Embryonic facial prominence (tissue), 1 donor: Measurements from ENCODE around the gene TNN.

ENCODE experiments used
- DNase-seq: peaks from one replicate; pipeline ENCODE4 v3.0.0-alpha.2; 2016; ENCODE audit errors: extremely low spot score

The TNN gene

DNA sequence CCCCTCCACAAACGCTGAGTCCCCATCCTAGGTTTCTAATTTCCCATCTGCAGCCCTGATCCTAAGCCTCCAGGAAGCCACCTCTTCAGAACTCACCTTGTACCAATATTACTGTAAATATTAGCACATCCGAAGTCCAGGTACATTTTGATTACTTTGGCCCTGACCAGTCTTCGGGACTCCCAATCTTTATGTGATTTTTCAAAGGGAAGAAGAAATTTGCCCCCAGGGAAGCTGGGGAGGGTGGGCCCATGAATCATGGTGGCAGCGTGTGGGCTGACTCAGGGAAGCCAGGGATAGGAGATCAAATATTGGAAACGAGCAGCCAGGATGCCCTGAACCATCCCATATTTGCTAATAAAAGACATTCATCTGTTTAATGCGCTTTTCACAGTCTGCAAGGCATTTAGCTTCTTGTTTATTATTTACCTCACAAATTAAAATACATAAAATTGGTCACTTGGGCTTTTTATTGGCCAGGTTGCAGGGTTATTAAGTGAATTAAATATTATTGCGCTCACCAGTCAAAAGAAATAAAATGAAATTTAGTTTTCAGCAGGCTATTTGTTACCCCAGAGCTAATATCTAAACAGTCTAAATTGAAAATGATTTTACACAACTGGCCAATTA, 78.4 kb downstream of the TNN start:
- DNase-seq: no peak

DNA sequence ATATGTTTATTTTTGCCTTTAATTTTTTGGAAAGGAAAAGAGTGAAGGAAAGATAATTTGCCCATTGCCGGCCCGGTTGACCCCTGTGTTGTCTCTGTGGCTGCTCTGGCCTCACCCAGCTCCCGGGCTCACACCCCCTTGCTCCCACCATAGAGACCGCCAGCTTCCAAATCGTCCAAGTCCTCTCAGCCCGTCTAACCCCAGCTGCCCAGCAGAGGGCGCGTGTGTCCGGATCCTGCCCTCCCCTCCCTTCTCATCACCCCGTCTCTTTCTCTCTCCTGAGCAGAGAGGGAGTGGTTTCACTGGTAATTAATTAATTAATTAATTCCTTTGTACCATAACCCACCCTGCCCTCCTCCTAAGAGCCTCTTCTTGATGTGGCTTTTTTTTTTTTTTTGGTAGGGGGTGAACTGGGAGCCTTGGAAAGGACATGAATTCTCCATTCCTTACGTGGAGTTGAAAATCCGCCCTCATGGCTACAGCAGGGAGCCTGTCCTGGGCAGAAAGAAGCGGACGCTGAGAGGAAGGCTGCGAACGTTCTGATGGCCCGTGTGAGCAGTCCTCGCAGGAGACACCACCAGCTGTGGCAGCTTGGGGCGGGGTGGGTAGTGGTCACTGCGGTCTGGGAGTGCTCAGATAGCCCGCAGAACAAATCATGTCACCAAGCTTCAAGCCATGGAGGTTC, 79.0 kb downstream of the TNN start:
- no peak for DNase-seq

DNA sequence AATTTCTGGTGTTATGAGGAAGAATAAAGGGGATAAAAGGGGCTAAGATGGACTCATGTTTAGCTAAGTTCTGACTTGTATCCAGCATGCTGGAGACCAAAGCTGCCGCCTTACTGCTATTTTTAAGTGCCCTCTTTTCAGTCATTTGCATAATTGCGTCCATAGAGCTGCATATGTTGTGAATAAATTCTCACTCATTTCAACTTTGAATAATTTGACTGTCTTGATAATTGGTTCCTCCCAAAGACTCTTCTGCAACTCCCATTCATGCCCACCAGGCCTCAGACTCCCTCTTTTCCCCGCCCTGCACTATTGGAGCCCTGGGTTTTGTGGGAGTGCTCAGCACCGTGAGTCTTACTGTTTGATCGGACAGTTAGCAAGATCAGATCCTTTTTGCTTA, 79.9 kb downstream of the TNN start:
- no peak for DNase-seq

DNA sequence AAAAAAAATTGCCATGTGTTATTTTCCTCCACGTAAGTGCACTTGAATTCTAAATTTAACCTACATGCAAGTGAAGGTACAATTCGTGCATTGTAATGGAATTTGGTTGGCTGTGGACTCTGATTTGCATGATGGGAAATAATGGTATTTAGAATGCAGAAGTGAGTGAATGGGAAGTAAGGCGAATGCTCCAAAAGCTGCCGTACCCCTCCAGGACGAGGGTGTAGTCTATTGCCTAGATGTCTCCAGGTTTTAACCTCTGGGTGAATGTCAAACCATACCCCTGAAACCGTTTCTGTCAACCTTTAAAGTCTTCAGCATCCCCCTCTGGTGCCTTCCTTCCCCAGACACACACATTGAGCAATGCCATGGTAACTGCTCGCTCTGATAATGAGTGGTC, 80.4 kb downstream of the TNN start:
- no peak for DNase-seq

DNA sequence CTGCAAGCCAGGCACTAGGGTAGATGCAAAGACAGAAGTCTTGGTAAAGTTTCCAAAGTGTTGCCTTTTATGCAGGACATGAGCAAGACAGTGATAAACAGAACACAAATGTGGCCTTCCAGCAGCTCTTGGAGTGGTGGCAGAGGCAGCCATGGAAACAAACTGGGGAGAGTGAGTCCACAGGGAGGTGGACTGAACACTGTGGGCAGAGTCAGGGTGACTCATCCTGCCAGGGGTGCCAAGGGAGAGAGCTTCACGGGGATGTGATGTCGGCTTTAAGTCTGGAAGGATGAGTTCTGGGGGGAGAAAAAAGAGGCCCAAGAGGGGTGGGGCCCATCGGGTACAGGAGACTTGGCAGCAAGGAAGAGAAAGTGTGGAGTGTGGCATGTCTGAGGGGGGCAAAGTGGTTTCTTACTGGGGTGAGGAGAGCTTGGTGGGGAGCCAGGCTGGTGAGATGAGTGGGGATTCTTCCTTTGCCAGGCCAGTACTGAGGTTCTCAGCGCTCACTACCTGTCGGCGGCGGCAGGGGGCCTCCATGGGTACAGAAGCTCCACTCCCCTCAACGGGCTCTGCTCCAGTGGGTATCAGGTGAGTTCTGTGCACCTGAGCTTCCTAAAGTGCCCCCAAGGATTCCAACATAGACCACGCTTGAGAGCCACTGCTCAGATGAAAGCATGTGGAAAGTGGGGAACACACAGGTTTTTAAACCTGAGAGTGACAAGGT, 83.1 kb downstream of the TNN start:
- DNase-seq: no peak

DNA sequence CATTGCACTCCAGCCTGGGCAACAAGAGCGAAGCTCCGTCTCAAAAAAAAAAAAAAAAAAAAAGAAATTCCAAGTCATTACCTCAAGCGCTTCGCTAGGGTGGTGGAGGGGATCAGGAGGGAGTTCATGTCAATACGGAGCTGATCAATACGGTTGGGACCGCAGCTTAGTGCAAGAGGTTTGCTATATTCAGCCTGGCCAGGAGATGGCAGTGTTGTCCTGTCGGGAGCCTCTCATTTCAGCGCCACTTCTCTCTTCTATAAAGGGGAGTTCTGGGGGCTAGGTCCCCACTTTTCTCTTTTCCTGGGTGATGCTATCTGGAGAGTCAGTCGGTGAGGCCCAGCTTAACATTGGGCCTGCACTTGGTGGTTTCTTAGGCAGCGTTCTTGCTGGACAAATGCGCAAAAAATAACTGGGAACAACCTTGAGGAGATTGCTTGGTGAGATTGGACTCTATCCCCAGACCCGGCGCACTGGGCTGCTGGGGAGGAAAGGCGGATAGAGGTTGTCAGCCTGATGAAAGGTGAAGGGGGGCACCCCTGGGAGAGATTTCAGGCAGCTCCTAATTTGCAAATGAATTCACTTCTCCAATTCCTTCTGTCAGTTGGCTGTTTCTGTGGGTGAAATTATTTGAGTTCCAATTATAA, 84.5 kb downstream of the TNN start:
- no peak for DNase-seq

DNA sequence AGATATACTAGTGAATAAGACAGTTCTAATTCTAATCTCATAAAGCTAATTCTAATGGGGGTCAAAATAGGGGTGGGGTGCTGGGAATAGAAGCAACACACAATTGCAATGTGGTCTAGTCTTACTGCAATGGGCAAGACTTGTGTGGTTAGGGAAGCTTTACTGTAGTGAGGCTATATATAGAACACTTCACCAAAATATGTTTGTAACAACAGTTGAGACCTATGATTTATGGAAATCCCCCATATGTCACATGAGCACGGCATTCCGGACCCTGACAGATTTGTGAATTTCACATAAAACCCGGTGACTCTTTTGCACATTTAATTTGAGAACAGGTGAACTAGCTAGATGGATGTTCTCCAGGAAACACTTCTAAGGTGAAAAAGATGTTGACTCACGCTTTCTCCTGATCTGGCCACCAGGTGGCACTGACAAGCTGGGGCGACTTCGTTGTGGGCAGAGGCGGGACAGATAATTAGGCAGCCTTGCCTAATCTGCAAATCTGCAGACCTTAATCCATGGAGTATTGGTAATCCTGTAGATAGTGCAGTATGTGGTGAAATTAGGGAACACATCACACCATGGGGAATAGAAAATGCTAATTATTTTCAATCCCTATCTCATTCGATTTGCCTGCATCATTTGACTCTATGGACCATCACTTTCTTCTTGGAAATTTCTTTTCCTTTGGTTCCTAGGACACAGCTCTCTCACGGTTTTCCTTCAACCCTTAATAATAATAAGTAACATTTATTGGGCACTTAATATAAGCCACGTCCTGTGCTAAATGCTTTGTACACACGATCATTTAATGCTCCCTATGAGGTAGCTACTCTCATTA, 87.2 kb downstream of the TNN start:
- no peak for DNase-seq

DNA sequence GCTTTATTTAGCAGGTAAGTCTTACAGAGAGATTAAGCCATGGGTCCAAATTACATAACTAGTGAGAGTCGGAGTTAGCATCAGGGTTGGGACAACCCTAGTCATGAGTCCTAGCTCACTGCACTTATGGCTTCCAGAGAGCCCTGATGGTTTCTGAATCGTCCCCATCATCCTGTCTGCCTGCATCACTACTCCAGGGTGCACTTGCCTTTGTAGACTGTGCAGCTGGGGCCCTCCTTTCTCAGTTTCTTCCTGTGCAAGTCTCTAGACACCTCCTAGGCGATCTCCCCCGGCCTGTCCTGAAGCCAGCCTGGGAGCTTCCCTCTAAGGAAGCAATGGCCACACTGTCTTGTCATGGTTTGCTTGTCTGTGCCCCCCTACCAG, 87.8 kb downstream of the TNN start:
- no peak for DNase-seq

DNA sequence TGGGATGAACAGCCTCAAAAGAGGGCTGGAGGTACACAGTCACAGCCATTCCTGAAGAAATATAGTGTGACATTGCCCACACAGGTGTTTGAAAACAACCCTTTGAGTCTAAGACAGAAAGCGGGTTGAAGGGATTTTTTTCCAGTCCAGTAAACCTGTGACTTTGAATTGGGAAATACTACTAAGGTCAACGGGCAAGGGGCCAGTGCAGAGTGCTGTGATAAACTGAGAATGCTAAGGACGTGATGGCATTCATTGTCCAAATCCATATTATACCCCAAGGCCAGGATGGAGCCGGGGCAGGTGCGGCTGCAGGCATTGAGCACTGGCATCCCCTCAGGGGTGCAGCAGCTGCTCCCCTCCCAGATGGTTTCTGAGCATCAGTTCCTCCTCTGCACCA, 88.3 kb downstream of the TNN start:
- DNase-seq: no peak

DNA sequence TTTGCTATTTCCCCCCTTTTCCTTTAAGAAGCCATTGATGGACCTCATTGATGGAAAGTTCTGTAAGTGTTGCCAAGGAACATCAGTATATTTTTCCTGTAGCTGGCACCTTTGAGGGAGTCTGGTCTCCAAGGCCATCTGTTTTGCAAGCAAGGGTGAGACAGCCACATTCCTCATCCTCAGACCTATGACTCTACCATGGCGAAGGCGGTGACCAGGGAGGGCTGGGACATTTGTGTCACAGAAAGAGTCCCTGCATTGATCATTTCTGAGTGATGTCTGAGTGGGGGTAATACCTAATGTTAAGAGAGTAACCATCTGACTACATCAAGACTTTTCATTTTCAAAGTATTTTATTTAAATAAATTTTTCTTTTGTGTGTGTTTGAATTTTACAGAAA, 89.6 kb downstream of the TNN start:
- DNase-seq: no peak

DNA sequence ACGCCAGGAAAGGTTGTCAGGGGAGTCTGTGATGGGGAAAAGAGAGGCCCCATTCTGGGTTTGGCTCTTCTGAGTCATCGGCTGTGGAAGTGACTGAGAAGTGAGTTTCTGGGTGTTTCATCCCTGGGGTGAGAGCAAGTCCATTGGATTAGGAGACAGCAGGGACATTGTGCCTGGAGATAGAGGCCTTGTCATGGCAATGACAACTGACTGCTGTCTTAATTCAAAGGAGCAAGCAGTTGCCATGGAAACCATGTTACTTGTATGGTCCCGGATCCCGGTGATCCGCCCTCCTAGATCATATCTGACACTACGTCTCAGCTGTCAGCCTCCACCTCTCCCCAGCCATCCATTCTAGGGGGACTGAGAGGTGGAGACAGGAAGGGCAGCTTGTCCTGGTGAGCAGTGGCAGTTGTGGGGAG, 90.5 kb downstream of the TNN start:
- DNase-seq: no peak

DNA sequence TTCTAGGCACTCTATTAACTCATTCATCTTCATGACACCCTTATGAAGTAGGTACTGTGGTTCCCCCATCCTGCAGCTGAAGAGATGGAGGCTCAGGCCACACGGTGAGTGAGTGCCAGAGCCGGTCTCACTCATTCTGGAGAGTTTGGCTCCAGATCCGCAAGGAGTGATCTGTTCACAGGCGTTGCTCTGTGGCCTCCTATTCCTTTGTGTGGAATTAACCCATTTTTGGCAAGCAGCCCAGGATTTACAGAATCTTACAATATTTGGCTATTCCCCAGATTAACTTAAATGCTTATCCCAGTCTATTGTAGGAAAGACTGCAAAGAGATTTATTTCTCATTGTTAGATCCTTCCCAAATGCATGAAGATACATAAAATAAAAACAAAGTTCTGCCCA, 95.3 kb downstream of the TNN start:
- DNase-seq: no peak

DNA sequence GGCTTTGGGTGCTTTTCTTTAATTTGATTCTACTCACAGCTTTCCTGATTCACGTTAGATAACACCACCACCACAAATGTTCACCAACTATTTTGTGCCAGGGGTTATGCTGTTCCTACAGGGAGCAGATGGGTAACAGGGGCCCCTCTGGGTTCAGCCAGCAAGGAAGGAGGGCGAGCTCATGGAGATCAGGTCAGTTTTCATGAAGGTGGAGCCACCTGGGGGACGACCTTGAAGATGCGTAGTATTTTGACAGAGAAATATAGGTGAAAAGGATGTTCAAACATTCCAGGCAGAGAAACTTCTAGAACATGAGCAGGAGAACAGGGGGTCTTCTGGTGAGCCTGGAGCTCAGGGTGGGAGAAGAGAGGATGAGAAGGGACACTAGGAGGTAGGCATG, 96.1 kb downstream of the TNN start:
- DNase-seq: no peak

DNA sequence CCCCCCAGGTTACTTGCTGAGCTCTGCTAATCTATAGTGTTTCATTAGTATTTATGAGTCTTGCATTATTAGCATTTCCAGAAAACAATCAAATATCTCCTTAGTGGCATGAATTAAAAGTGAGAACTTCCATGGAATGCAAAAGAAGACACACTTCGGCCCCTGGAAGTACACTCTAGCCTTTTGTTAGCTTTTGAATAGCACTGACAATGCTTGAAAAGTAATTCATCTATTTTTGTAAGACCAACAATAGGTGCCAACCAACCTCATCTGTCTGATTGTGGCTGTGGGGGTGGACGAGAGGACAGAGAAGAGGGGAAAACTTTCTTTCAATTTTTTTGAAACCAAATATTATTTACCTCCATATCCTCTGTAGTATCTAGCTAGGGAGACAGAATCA, 97.1 kb downstream of the TNN start:
- DNase-seq: no peak

DNA sequence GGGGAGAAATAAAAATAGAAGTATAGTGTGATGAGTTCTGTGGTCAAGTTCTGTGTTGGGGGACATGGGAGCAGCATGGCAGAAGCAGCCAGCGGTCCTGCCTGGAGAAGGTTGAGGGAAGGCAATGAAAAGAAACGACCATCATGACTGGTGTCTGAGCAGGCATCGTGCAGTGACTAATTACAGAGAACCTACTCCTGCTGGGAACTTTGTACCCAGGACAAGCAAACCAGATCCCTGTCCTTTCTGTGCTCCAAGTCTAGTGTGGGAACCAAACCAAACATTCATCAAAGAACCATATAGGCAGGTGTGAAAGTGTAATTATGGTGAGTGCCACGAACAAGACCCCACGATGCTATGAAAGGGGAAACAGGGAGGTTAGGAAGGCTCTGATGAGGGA, 99.1 kb downstream of the TNN start:
- DNase-seq: no peak

DNA sequence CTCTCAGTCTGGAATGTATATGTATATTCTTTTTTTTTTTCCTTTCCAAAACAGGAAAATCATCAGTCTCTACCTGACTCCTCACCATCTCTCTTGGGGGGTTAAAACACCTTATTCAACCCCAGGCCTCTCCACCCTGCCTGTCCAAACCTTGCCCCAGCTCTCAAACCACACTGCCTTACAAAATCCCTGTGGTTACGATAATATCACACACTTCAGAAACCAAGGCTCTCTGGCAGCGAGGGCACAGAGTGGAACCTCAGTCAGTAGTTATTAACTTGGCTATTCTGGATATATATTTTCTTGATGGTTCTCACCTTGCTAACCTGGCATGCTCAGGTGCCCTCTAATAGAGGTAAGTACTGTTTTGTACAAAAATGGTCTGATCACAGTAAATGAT, 100.2 kb downstream of the TNN start:
- DNase-seq: no peak

DNA sequence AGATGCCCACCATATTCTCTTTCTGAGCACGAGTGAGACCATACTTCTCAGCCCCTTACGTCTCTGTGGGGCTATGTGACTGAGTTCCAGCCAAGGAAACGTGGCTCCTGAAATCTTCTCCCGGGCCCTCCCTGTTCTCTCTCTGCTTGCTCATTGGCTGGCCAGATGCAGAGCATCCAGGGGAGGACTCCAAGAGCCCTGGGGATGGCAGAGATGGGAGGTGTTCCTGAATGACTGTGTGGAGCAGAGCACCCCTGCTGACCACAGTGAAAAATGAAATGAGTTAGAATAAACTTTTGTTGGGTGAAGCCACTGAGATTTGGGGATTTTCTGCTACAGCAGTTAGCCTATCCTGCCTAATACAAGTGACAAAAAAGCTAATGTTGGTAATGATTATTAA, 101.1 kb downstream of the TNN start:
- no peak for DNase-seq

DNA sequence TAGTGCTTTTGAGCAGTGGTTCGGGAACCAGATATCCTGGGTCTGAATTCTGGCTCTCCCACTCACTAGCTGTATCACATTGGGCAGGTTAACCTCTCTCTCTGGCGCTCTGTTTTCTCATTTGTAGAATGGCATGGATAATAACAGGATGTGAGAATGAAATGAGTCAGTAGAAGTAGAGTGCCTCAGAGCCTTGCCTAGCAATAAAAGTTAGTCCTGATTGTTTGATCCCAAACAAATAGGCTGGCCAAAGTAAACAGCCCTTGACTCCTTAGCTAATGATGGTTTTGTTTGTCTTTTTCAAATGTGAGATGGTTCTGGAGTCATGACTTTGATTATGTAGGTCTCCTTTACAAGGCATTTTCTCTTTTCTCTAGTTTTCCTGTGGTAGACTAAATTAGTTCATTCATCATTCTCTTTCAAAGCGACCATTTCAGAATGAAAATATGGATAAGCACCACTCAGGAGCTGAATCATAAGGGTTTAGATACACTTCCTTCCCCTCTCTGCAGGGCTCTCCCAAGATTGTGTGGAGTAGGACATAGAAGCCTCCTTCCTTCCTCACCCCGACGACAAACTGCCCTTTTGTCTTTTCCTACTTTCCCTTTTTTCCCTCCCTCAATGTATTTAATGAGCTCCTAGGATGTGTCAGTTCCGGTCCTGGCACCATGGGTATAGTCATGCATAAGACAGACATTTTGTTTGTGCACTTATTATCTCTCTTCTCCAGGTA, 101.8 kb downstream of the TNN start:
- no peak for DNase-seq

DNA sequence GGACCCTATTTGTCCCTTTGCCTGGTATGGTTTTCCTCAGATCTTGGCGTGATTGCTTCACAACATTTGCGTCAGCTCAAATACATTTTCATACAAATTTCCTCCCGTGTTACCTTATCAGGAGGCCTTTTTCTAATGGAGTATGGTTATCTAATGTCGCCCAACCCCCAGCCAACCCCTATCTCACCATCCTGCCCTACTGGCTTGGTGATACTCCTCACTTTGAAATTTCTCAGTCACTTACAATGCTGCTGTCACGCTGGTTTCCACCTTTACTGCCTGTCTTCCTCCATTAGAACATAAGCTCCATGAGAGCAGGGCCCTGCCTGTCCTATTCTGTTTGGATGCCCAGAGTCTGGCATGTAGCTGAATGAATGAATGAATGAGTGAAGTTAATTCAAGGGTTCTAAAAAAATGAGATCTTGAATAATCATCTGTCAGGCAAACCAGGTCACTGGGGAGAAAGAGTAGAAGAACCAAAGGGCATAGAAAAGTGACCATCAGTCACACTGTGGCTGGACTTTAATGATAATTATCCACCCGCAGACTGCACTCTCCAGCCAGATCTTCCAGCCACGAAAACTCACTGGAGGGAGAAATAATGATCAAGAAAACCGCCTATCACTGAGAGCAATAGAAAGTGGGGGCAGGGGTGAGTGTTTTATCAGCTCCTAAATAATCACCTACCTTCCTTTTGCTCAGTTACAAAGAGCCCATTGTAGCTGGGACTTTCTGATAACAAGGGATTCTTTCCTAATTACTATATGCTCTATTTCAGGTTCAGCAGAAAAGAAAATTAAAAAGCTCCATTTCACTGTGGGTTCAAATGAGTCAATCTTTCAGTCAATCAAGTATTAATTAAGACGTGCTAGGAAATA, 103.6 kb downstream of the TNN start:
- no peak for DNase-seq

DNA sequence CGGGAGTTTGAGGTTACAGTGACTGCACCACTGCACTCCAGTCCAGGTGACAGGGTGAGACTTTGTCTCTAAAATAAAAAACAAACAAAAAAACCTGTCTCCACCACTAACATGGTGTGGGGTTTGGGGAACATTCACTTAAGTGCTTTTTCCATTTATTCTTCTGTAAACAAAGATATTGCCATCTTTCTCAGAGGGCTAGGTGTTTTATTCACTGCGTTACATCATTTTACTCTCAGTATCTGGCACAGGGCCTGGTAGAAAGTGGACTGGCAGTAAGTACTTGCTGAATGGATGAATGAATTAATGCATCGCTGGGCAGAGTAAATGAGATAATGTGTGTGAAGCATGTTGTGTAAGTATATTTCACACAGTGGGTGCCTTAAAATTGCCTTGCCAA, 104.9 kb downstream of the TNN start:
- DNase-seq: no peak
